HepG2 (cell line): ENCODE data around the gene ZNF217. TPM values are rescaled to one million over a fixed set of nuclear protein-coding genes. Genes with fewer than 3 reads are reported as not detected.

ENCODE experiments used
- ARNT ChIP-seq: fragments of 450-650 bp; IDR thresholded peaks from 2 replicates; pipeline ENCODE4 v1.6.1; 2017
- CERS6 ChIP-seq: sonication (generic); formaldehyde crosslinking; IDR thresholded peaks from 2 replicates; pipeline ENCODE4 v1.5.0; 2020; ENCODE audit warnings: missing genetic modification reagents
- DNMT1 ChIP-seq: sonication (generic); formaldehyde crosslinking; IDR thresholded peaks from 2 replicates; pipeline ENCODE4 v1.5.1; 2020; ENCODE audit warnings: mild to moderate bottlenecking, missing genetic modification reagents
- GFI1 ChIP-seq: sonication (generic); formaldehyde crosslinking; IDR thresholded peaks from 2 replicates; pipeline ENCODE4 v1.5.0; 2020; ENCODE audit warnings: missing genetic modification reagents, mild to moderate bottlenecking, borderline replicate concordance
- HDAC6 ChIP-seq: fragments of 200-600 bp; sonication (generic); IDR thresholded peaks from 2 replicates; pipeline ENCODE4 v1.7.0; 2017; ENCODE audit warnings: mild to moderate bottlenecking, antibody characterized with exemption, low read length, low read depth
- HES4 ChIP-seq: sonication (generic); formaldehyde crosslinking; IDR thresholded peaks from 2 replicates; pipeline ENCODE4 v1.9.0; 2021; ENCODE audit warnings: mild to moderate bottlenecking, missing genetic modification reagents, borderline replicate concordance
- MAX ChIP-seq: IDR thresholded peaks from 2 replicates; pipeline ENCODE4 v1.6.1; 2012; ENCODE audit warnings: inconsistent platforms
- MNT ChIP-seq: fragments of 450-650 bp; IDR thresholded peaks from 2 replicates; pipeline ENCODE4 v1.6.1; 2016
- NBN ChIP-seq: fragments of 450-650 bp; conservative IDR thresholded peaks from 2 replicates; pipeline ENCODE4 v1.6.1; 2017
- NFE2L2 ChIP-seq: fragments of 150-350 bp; IDR thresholded peaks from 2 replicates; pipeline ENCODE4 v1.6.1; 2014; ENCODE audit warnings: low read length
- NFRKB ChIP-seq: fragments of 450-650 bp; IDR thresholded peaks from 2 replicates; pipeline ENCODE4 v1.6.1; 2017
- NR2F1 ChIP-seq, 2 experiments: fragments of 450-650 bp in 1 of 2; formaldehyde crosslinking in 1 of 2; IDR thresholded peaks; 2 replicates each; pipeline versions ENCODE4 v1.5.0 to v1.6.1; 2016 to 2020; ENCODE audit warnings: mild to moderate bottlenecking in 1 of 2, missing compliant biosample characterization in 1 of 2, missing genetic modification reagents in 1 of 2, moderate library complexity in 1 of 2
- RXRB ChIP-seq: IDR thresholded peaks from 2 replicates; pipeline ENCODE4 v1.6.1; 2016; ENCODE audit warnings: borderline replicate concordance, missing genetic modification reagents, missing compliant biosample characterization
- SETDB1 ChIP-seq: sonication (generic); formaldehyde crosslinking; IDR thresholded peaks from 2 replicates; pipeline ENCODE4 v1.5.1; 2020; ENCODE audit warnings: missing genetic modification reagents, mild to moderate bottlenecking, borderline replicate concordance
- SIN3A ChIP-seq: IDR thresholded peaks from 2 replicates; pipeline ENCODE4 v1.6.1; 2011; ENCODE audit warnings: low read depth, mild to moderate bottlenecking, control low read depth, low read length, borderline replicate concordance
- SMAD1 ChIP-seq: sonication (generic); formaldehyde crosslinking; IDR thresholded peaks from 2 replicates; pipeline ENCODE4 v1.4.0; 2020; ENCODE audit warnings: missing genetic modification reagents, low read depth, mild to moderate bottlenecking, borderline replicate concordance
- SNAI1 ChIP-seq: sonication (generic); formaldehyde crosslinking; IDR thresholded peaks from 2 replicates; pipeline ENCODE4 v1.5.0; 2020; ENCODE audit warnings: mild to moderate bottlenecking, missing genetic modification reagents, borderline replicate concordance
- TFDP2 ChIP-seq: sonication (generic); formaldehyde crosslinking; IDR thresholded peaks from 2 replicates; pipeline ENCODE4 v1.4.0; 2020; ENCODE audit warnings: missing genetic modification reagents
- ZC3H4 ChIP-seq: sonication (generic); formaldehyde crosslinking; IDR thresholded peaks from 2 replicates; pipeline ENCODE4 v1.4.0; 2020; ENCODE audit warnings: missing genetic modification reagents, borderline replicate concordance
- ZMYM4 ChIP-seq: sonication (generic); formaldehyde crosslinking; IDR thresholded peaks from 2 replicates; pipeline ENCODE4 v1.8.1; 2023; ENCODE audit warnings: mild to moderate bottlenecking, missing genetic modification reagents
- ZNF335 ChIP-seq: sonication (generic); formaldehyde crosslinking; IDR thresholded peaks from 2 replicates; pipeline ENCODE4 v1.4.0; 2020; ENCODE audit warnings: missing genetic modification reagents
- ZNF343 ChIP-seq: sonication (generic); formaldehyde crosslinking; IDR thresholded peaks from 2 replicates; pipeline ENCODE4 v1.4.0; 2020; ENCODE audit warnings: mild to moderate bottlenecking, missing genetic modification reagents
- ZNF460 ChIP-seq: sonication (generic); formaldehyde crosslinking; IDR thresholded peaks from 2 replicates; pipeline ENCODE4 v1.5.1; 2020; ENCODE audit warnings: missing genetic modification reagents, mild to moderate bottlenecking, borderline replicate concordance
- ZNF75D ChIP-seq: sonication (generic); formaldehyde crosslinking; IDR thresholded peaks from 2 replicates; pipeline ENCODE4 v1.8.1; 2023; ENCODE audit warnings: missing genetic modification reagents, mild to moderate bottlenecking, borderline replicate concordance
- ZSCAN25 ChIP-seq: sonication (generic); formaldehyde crosslinking; IDR thresholded peaks from 2 replicates; pipeline ENCODE4 v1.8.0; 2022; ENCODE audit warnings: mild to moderate bottlenecking, missing genetic modification reagents
- polyA plus RNA-seq, 8 experiments: library from polyadenylated mRNA; depleted of rRNA in 3 of 8; stranded (reverse) in 7 of 8; unstranded in 1 of 8; fragments of >200 nt; fragmentation: Illumina TruSeq in 4 of 8; extraction: Trizol in 4 of 8; gene quantifications; 2 replicates each; pipeline versions ENCODE4 v1.2.1 to v1.2.3, GENCODE V29; 2011 to 2016; ENCODE audit warnings: low read depth in 4 of 8, missing spikeins in 1 of 8, mixed read lengths in 1 of 8; ENCODE audit not compliant: insufficient read depth in 1 of 8
- total RNA-seq, 5 experiments: library from RNA; depleted of rRNA; stranded (reverse); fragments of >200 nt; fragmentation: Illumina TruSeq; extraction: Trizol; gene quantifications; 2 replicates each; pipeline ENCODE4 v1.2.3, GENCODE V29; 2016; ENCODE audit warnings: low read depth in 1 of 5

ZNF217 gene
- total and polyA plus RNA-seq, 2 of the 13 experiments (the other 11 are each of a cell fraction or from before 2014, with no cell fraction given): 22.3 to 29.8 TPM

- TF ChIP-seq MAX: no peak; the same call in 1 of the 2 replicates
- no peak for TF ChIP-seq HES4 (CRISPR knock-in tag)
- no peak for TF ChIP-seq ZNF75D (CRISPR knock-in tag)
- peak; percentile 46; the same call in 1 of the 2 replicates for TF ChIP-seq ZSCAN25 (CRISPR knock-in tag)
- TF ChIP-seq SNAI1 (CRISPR knock-in tag): peak; percentile 27; the same call in 1 of the 2 replicates
- no peak for TF ChIP-seq NFE2L2
- no peak; a peak in 1 of 4 replicates for TF ChIP-seq NR2F1 (CRISPR knock-in tag; IDR thresholded peaks at IDR 0.05)
- TF ChIP-seq SIN3A: 0 out of 2 replicates have a peak, but pooled peaks have one; percentile 37
- TF ChIP-seq SMAD1 (CRISPR knock-in tag): no peak
- TF ChIP-seq TFDP2 (CRISPR knock-in tag): no peak; the same call in 1 of the 2 replicates
- TF ChIP-seq SETDB1 (CRISPR knock-in tag): no peak
- peak; percentile 36; the same call in 1 of the 2 replicates for TF ChIP-seq ZNF343 (CRISPR knock-in tag)
- TF ChIP-seq ZNF460 (CRISPR knock-in tag): no peak; the same call in 1 of the 2 replicates
- TF ChIP-seq NBN: no peak
- no peak for TF ChIP-seq CERS6
- no peak for TF ChIP-seq HDAC6
- TF ChIP-seq MNT: no peak
- TF ChIP-seq NFRKB: no peak
- peak; percentile 92 for TF ChIP-seq GFI1 (CRISPR knock-in tag)
- TF ChIP-seq ARNT: no peak
- TF ChIP-seq RXRB (CRISPR knock-in tag): peak; percentile 99
- no peak; the same call in 1 of the 2 replicates for TF ChIP-seq ZNF335 (CRISPR knock-in tag)
- TF ChIP-seq ZC3H4: no peak
- peak; percentile 91 for TF ChIP-seq ZMYM4
- no peak for TF ChIP-seq DNMT1 (CRISPR knock-in tag)
These were observed 48.8 kb upstream of the ZNF217 start (continued) for GRCh38 chr20:53642196-53643030.
